Measurements from ENCODE around the gene BAHCC1.

GRCh38 chr17:81359218-81359617 lies 36.0 kb upstream of the BAHCC1 start:
- TF ChIP-seq EZH2 (IDR thresholded peaks at IDR 0.05; ENCODE audit: low read depth) (no peak), CTCF (conservative IDR thresholded peaks at IDR 0.05) (no peak)
